Astrocyte (in vitro differentiated cells and primary cell): Measurements from ENCODE around the gene FCN3.

Source experiments
- EZH2 ChIP-seq: IDR thresholded peaks from 2 replicates; pipeline ENCODE4 v1.6.1; 2012; ENCODE audit warnings: mild to moderate bottlenecking, low read length, inconsistent platforms; ENCODE audit not compliant: insufficient read depth
- TF ChIP-seq, protein P1 (sequence below): IDR thresholded peaks from 2 replicates; pipeline ENCODE4 v1.5.1; 2011; ENCODE audit warnings: low read depth, mild to moderate bottlenecking, inconsistent platforms, low read length, moderate library complexity; ENCODE audit not compliant: insufficient read depth

- TF ChIP-seq, protein P1, sequence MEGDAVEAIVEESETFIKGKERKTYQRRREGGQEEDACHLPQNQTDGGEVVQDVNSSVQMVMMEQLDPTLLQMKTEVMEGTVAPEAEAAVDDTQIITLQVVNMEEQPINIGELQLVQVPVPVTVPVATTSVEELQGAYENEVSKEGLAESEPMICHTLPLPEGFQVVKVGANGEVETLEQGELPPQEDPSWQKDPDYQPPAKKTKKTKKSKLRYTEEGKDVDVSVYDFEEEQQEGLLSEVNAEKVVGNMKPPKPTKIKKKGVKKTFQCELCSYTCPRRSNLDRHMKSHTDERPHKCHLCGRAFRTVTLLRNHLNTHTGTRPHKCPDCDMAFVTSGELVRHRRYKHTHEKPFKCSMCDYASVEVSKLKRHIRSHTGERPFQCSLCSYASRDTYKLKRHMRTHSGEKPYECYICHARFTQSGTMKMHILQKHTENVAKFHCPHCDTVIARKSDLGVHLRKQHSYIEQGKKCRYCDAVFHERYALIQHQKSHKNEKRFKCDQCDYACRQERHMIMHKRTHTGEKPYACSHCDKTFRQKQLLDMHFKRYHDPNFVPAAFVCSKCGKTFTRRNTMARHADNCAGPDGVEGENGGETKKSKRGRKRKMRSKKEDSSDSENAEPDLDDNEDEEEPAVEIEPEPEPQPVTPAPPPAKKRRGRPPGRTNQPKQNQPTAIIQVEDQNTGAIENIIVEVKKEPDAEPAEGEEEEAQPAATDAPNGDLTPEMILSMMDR, result no peak
- TF ChIP-seq EZH2, result no peak
Observed at GRCh38 chr1:27410709-27411108, 36.1 kb upstream of the FCN3 start.
